A549 (cell line): ENCODE results near the gene SNTG2.

ENCODE experiments used
- CTCF ChIP-seq: fragments of >200 bp; sonication (Bioruptor Twin); formaldehyde crosslinking; IDR thresholded peaks from 3 replicates; pipeline ENCODE4 v1.5.1; 2016
- ELK1 ChIP-seq: fragments of 150-350 bp; IDR thresholded peaks from 2 replicates; pipeline ENCODE4 v1.6.1; 2014; ENCODE audit warnings: low read depth, mild to moderate bottlenecking, low read length
- JUN ChIP-seq, 2 experiments: fragments of >200 bp; sonication (Bioruptor Twin); formaldehyde crosslinking; IDR thresholded peaks; 2 replicates in 1 of 2; 3 replicates in 1 of 2; pipeline ENCODE4 v1.6.1; 2016 to 2017
- MAX ChIP-seq: IDR thresholded peaks from 2 replicates; pipeline ENCODE4 v1.6.1; 2012
- NR3C1 ChIP-seq: fragments of >200 bp; sonication (Bioruptor Twin); formaldehyde crosslinking; IDR thresholded peaks from 3 replicates; pipeline ENCODE4 v1.6.1; 2017
- POLR2A ChIP-seq: IDR thresholded peaks from 2 replicates; pipeline ENCODE4 v1.6.1; 2012; ENCODE audit warnings: mild to moderate bottlenecking, low read length
- POLR2AphosphoS2 ChIP-seq: conservative IDR thresholded peaks from 2 replicates; pipeline ENCODE4 v1.6.1; 2012; ENCODE audit warnings: low read length, improper control_type of control experiment, inconsistent platforms
- RAD21 ChIP-seq, 2 experiments: fragments of >200 bp in 1 of 2; sonication (Bioruptor Twin) in 1 of 2; formaldehyde crosslinking in 1 of 2; IDR thresholded peaks in 1 of 2; conservative IDR thresholded peaks in 1 of 2; 2 replicates in 1 of 2; 3 replicates in 1 of 2; pipeline ENCODE4 v1.6.1; 2012 to 2018; ENCODE audit warnings: inconsistent platforms in 1 of 2
- REST ChIP-seq: fragments of 200-600 bp; sonication (generic); IDR thresholded peaks from 2 replicates; pipeline ENCODE4 v1.6.1; 2016; ENCODE audit warnings: antibody characterized with exemption, mild to moderate bottlenecking, moderate library complexity
- RFX5 ChIP-seq: fragments of 450-650 bp; IDR thresholded peaks from 2 replicates; pipeline ENCODE4 v1.7.1; 2014; ENCODE audit warnings: antibody characterized with exemption, mild to moderate bottlenecking, moderate library complexity
- ZC3H11A ChIP-seq: fragments of 450-650 bp; IDR thresholded peaks from 2 replicates; pipeline ENCODE4 v1.6.1; 2014; ENCODE audit warnings: antibody characterized with exemption, mild to moderate bottlenecking

GRCh38 chr2:937530-937929, 13.1 kb upstream of the SNTG2 start:
- TF ChIP-seq JUN (IDR thresholded peaks at IDR 0.05) (no peak), ELK1 (no peak), ZC3H11A (no peak), REST (no peak), MAX (no peak), NR3C1 (no peak), CTCF (no peak), POLR2AphosphoS2 (no peak), POLR2A (no peak), RFX5 (no peak), RAD21 (conservative IDR thresholded peaks at IDR 0.05 in 1 of 2, IDR thresholded peaks at IDR 0.05 in 1 of 2) (no peak)
